CD4-positive, alpha-beta T cell (primary cell): ENCODE data around the gene TAF4B. TPM values are rescaled to one million over a fixed set of nuclear protein-coding genes. Genes with fewer than 3 reads are reported as not detected.
"Not testable (repeated sequence)": the region's sequence is repeated elsewhere in the genome, so short reads cannot be mapped to it uniquely, and the experiment has no call there.

Source experiments
- ATAC-seq: fragments of 200-7000 bp; cut with Tn5 transposase; one replicate; pipeline ENCODE4 v1.10.0; 2022; ENCODE audit warnings: mild to moderate bottlenecking; ENCODE audit not compliant: poor library complexity
- CTCF ChIA-PET: fragments of 350-600 bp; sonication (Branson Sonifier 250); formaldehyde crosslinking; loops from one replicate; lab custom pipeline; 2021; ENCODE audit warnings: antibody characterized with exemption, inconsistent platforms; lab: Charles Lee
- POLR2A ChIA-PET: fragments of 350-600 bp; sonication (Branson Sonifier 250); formaldehyde crosslinking; loops from one replicate; lab custom pipeline; 2021; ENCODE audit warnings: antibody characterized with exemption, inconsistent platforms; lab: Charles Lee
- DNase-seq, 14 experiments: peaks; one replicate each; pipeline ENCODE4 v3.0.0-alpha.2; 2013 to 2020; ENCODE audit warnings: mixed read lengths in 2 of 14
- H3K27ac ChIP-seq, 2 donors: one replicate each; pipeline versions ENCODE4 v1.5.1 to v1.7.0; 2013; ENCODE audit warnings: low read length in 2 of 2, low read depth in 1 of 2, mild to moderate bottlenecking in 1 of 2
- H3K27me3 ChIP-seq, 2 experiments: 1 replicate in 1 of 2; 2 replicates in 1 of 2; pipeline versions ENCODE4 v1.6.1 to v1.7.0; 2013; ENCODE audit warnings: low read length in 2 of 2, control low read depth in 1 of 2, mild to moderate bottlenecking in 1 of 2, moderate library complexity in 1 of 2; ENCODE audit not compliant: insufficient read depth in 2 of 2, control insufficient read depth in 1 of 2
- H3K36me3 ChIP-seq: one replicate; pipeline ENCODE4 v1.6.1; 2013; ENCODE audit warnings: low read length, control low read depth; ENCODE audit not compliant: insufficient read depth
- H3K4me1 ChIP-seq: one replicate; pipeline ENCODE4 v1.6.1; 2013; ENCODE audit warnings: low read length, control low read depth; ENCODE audit not compliant: insufficient read depth
- H3K4me3 ChIP-seq: one replicate; pipeline ENCODE4 v1.5.1; 2013; ENCODE audit warnings: mild to moderate bottlenecking, low read length, moderate library complexity
- H3K9me3 ChIP-seq, 2 experiments: 1 replicate in 1 of 2; 2 replicates in 1 of 2; pipeline versions ENCODE4 v1.6.1 to v1.7.0; 2013; ENCODE audit warnings: low read length in 2 of 2, mild to moderate bottlenecking in 2 of 2, control low read depth in 1 of 2, moderate library complexity in 1 of 2; ENCODE audit not compliant: control insufficient read depth in 1 of 2, insufficient read depth in 1 of 2
- H3K27ac Mint-ChIP-seq: one replicate; pipeline ENCODE4 v1.8.0; 2020; ENCODE audit warnings: mixed read lengths
- H3K27me3 Mint-ChIP-seq: one replicate; pipeline ENCODE4 v1.8.0; 2021; ENCODE audit warnings: mixed read lengths
- H3K36me3 Mint-ChIP-seq: one replicate; pipeline ENCODE4 v1.8.0; 2021; ENCODE audit warnings: low read depth, mixed read lengths
- H3K4me1 Mint-ChIP-seq: one replicate; pipeline ENCODE4 v1.8.0; 2021; ENCODE audit warnings: low read depth, mixed read lengths
- H3K4me3 Mint-ChIP-seq: one replicate; pipeline ENCODE4 v1.8.0; 2020; ENCODE audit warnings: mild to moderate bottlenecking, mixed read lengths
- H3K9me3 Mint-ChIP-seq: one replicate; pipeline ENCODE4 v1.8.0; 2020; ENCODE audit warnings: mixed read lengths
- intact Hi-C, 2 experiments: fragments of 100-400 bp; cut with DNase I in 1 of 2; cut with micrococcal nuclease in 1 of 2; formaldehyde crosslinking; loops; one replicate each; pipeline versions ENCODE4 v1.15.1 to v1.9.0; 2023 to 2025; cut with DNase I, micrococcal nuclease
- total RNA-seq, 174 experiments: library from RNA in 2 of 174; stranded (reverse) in 2 of 174; gene quantifications; one replicate each; pipeline ENCODE4 v1.2.3 and lab custom pipeline; 2021 to 2026
- TF ChIP-seq, protein P1 (sequence below): fragments of 200-600 bp; IDR thresholded peaks from one replicate; pipeline ENCODE4 v1.8.0; 2022; ENCODE audit warnings: antibody characterized with exemption, mild to moderate bottlenecking

Gene TAF4B
- total RNA-seq, 2 experiments from 2014 or later, result 13.7 to 14.1 TPM

DNA sequence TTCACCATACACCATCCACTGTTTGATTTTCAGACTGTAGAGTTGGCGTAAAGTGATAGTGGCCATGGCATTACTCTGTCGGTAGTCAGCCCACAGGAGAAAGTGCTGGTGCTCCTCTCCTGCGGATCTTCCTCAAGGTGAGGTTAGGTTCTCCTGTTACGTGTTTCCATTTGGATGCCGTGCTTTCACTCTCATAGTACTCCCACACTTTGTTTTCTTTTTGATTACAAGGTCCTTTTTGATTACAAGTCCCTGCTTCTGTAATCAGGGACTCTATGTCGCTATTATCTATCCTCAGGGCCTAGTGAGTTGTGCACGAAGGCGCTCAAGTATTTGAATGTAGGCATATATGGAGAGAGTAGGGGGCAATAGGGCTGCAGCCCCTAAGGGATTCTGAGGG, 4.3 kb downstream of the TAF4B start:
- no peaks in the 10 kb centered on the region for H3K27me3 Mint-ChIP-seq
- no peak overlapping the region for H3K27ac Mint-ChIP-seq
- no peak overlapping the region for H3K4me3 ChIP-seq
- no peaks in the 10 kb centered on the region for H3K27me3 ChIP-seq
- peaks cover 11% of the 10 kb centered on the region for H3K36me3 Mint-ChIP-seq
- intact Hi-C loops, result no loop called here
- no peaks in the 10 kb centered on the region for H3K9me3 Mint-ChIP-seq
- peak overlapping the region; percentile 63 for H3K4me3 Mint-ChIP-seq
- no peaks in the 10 kb centered on the region for H3K9me3 ChIP-seq
- ChIA-PET POLR2A (interaction anchor here (0.6 kb wide), 1 partner anchor 206 kb away, joined by 3 read pairs; no protein-coding TSS in a partner anchor), CTCF (no interaction called here)
- no peaks in the 10 kb centered on the region for H3K36me3 ChIP-seq
- no peak for DNase-seq
- H3K4me1 ChIP-seq, result peaks cover 11% of the 10 kb centered on the region
- no peak for ATAC-seq
- peaks cover 63% of the 10 kb centered on the region for H3K4me1 Mint-ChIP-seq
- no peak overlapping the region for H3K27ac ChIP-seq
- TF ChIP-seq, protein P1, sequence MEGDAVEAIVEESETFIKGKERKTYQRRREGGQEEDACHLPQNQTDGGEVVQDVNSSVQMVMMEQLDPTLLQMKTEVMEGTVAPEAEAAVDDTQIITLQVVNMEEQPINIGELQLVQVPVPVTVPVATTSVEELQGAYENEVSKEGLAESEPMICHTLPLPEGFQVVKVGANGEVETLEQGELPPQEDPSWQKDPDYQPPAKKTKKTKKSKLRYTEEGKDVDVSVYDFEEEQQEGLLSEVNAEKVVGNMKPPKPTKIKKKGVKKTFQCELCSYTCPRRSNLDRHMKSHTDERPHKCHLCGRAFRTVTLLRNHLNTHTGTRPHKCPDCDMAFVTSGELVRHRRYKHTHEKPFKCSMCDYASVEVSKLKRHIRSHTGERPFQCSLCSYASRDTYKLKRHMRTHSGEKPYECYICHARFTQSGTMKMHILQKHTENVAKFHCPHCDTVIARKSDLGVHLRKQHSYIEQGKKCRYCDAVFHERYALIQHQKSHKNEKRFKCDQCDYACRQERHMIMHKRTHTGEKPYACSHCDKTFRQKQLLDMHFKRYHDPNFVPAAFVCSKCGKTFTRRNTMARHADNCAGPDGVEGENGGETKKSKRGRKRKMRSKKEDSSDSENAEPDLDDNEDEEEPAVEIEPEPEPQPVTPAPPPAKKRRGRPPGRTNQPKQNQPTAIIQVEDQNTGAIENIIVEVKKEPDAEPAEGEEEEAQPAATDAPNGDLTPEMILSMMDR, result no peak

DNA sequence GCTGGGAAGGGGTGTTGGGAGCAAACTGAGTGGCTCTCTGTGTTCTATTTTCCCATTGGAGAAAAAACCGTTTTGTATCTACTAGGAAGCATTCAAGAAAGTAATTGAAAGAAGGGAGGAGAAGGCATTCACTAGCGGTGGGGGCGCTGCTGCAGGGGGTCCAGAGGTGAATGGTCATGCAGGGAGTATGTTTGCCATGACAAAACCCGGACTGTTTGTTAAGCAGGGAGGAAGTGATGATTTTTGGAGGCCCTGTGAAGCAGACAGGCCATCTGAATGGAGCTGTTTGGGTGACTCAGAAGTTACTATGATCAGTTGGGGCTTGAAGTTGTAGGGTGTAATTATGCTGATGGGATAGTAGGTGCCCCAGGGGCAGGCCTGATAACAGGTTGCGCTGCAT, 7.0 kb downstream of the TAF4B start:
- TF ChIP-seq, protein P1, result no peak
- no peaks in the 10 kb centered on the region for H3K9me3 ChIP-seq
- H3K4me3 ChIP-seq, result no peak overlapping the region
- H3K4me1 Mint-ChIP-seq, result peaks cover 48% of the 10 kb centered on the region
- no peaks in the 10 kb centered on the region for H3K9me3 Mint-ChIP-seq
- ChIA-PET POLR2A (no interaction called here), CTCF (no interaction called here)
- no peaks in the 10 kb centered on the region for H3K36me3 Mint-ChIP-seq
- H3K27me3 ChIP-seq, result no peaks in the 10 kb centered on the region
- H3K4me3 Mint-ChIP-seq, result no peak overlapping the region
- no peak overlapping the region for H3K27ac ChIP-seq
- DNase-seq, result no peak
- no peak for ATAC-seq
- no peaks in the 10 kb centered on the region for H3K4me1 ChIP-seq
- no peaks in the 10 kb centered on the region for H3K36me3 ChIP-seq
- no peaks in the 10 kb centered on the region for H3K27me3 Mint-ChIP-seq
- H3K27ac Mint-ChIP-seq, result no peak overlapping the region
- intact Hi-C loops, result no loop called here

DNA sequence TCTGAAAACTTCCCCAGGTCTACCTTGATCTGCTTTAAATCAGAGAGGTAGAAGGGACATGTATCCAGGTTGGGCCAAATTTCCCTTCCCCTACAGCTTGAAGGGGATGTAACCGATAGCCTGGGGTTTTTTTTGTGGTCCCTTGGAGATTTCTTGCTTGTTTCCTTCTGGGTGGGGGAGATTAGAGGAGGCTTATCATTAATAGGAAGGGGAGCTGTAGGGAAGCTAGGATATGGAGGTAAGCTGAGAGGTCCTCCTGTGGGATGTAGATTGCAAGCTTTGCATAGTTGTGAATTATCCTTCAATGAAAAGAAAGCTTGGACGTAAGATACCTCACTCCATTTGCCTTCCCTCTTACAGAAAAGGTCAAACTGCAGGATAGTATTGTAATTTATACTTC, 11.1 kb downstream of the TAF4B start:
- H3K4me1 ChIP-seq, H3K9me3 ChIP-seq, H3K27me3 ChIP-seq, H3K27ac Mint-ChIP-seq, intact Hi-C loops, POLR2A ChIA-PET, DNase-seq, H3K27ac ChIP-seq, H3K4me3 Mint-ChIP-seq, ATAC-seq, CTCF ChIA-PET, H3K4me3 ChIP-seq, H3K36me3 ChIP-seq, H3K9me3 Mint-ChIP-seq, H3K27me3 Mint-ChIP-seq: not testable (repeated sequence)
- peaks cover 30% of the 10 kb centered on the region for H3K4me1 Mint-ChIP-seq
- peaks cover 17% of the 10 kb centered on the region for H3K36me3 Mint-ChIP-seq

DNA sequence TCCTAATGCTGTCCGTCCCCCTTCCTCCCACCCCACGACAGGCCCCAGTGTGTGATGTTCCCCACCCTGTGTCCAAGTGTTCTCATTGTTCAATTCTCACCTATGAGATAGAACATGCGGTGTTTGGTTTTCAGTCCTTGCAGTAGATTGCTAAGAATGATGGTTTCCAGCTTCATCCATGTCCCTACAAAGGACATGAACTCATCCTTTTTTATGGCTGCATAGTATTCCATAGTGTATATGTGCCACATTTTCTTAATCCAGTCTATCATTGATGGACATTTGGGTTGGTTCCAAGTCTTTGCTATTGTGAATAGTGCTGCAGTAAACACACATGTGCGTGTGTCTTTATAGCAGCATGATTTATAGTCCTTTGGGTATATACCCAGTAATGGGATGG, 12.5 kb downstream of the TAF4B start:
- H3K4me1 Mint-ChIP-seq, result peaks cover 28% of the 10 kb centered on the region
- H3K27me3 Mint-ChIP-seq, result not testable (repeated sequence)

DNA sequence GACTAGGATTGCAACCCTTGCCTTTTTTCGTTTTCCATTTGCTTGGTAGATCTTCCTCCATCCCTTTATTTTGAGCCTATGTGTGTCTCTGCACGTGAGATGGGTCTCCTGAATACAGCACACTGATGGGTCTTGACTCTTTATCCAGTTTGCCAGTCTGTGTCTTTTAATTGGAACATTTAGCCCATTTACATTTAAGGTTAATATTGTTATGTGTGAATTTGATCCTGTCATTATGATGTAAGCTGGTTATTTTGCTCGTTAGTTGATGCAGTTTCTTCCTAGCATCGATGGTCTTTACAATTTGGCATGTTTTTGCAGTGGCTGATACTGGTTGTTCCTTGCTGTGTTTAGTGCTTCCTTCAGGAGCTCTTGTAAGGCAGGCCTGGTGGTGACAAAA, 16.1 kb downstream of the TAF4B start:
- peaks cover 24% of the 10 kb centered on the region for H3K36me3 Mint-ChIP-seq
- H3K36me3 ChIP-seq, H3K4me3 ChIP-seq, H3K9me3 Mint-ChIP-seq, POLR2A ChIA-PET, H3K4me1 ChIP-seq, H3K9me3 ChIP-seq, CTCF ChIA-PET, H3K27ac Mint-ChIP-seq, H3K27me3 ChIP-seq, H3K27ac ChIP-seq, intact Hi-C loops, ATAC-seq, H3K4me3 Mint-ChIP-seq, DNase-seq, H3K27me3 Mint-ChIP-seq: not testable (repeated sequence)
- peaks cover 16% of the 10 kb centered on the region for H3K4me1 Mint-ChIP-seq

More for the DNA sequence above, 12.5 kb downstream of the TAF4B start:
- H3K4me1 ChIP-seq, H3K27ac Mint-ChIP-seq, DNase-seq, H3K27ac ChIP-seq, H3K36me3 ChIP-seq, POLR2A ChIA-PET, H3K9me3 ChIP-seq, intact Hi-C loops, ATAC-seq, H3K9me3 Mint-ChIP-seq, H3K4me3 ChIP-seq, H3K27me3 ChIP-seq, H3K4me3 Mint-ChIP-seq, CTCF ChIA-PET: not testable (repeated sequence)
- H3K36me3 Mint-ChIP-seq, result peaks cover 24% of the 10 kb centered on the region

DNA sequence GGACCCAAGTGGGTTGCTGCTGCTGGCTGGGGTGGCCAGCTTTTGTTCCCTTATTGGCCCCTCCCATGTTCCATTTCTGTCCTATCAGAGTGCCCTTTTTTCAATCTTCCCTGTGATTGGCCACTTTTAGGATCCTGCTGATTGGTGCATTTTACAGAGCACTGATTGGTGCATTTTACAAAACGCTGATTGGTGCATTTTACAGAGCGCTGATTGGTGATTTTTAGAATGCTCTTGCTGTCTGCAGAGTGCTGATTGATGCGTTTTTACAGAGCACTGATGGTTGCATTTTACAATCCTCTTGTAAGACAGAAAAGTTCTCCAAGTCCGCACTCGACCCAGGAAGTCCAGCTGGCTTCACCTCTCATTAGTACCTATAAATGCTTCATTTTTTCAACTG, 19.2 kb downstream of the TAF4B start:
- H3K36me3 ChIP-seq, H3K4me3 ChIP-seq, H3K27me3 ChIP-seq, DNase-seq, H3K4me1 ChIP-seq, POLR2A ChIA-PET, ATAC-seq, H3K27ac Mint-ChIP-seq, CTCF ChIA-PET, H3K9me3 Mint-ChIP-seq, H3K4me3 Mint-ChIP-seq, H3K27ac ChIP-seq, H3K9me3 ChIP-seq, intact Hi-C loops, H3K27me3 Mint-ChIP-seq: not testable (repeated sequence)
- Mint-ChIP-seq H3K36me3 (peaks cover 24% of the 10 kb centered on the region), H3K4me1 (peaks cover 16% of the 10 kb centered on the region)
